ENCODE measurements around the gene CNTNAP2. TPM values are rescaled to one million over a fixed set of nuclear protein-coding genes. Genes with fewer than 3 reads are reported as not detected.
"Not testable (repeated sequence)": the region's sequence is repeated elsewhere in the genome, so short reads cannot be mapped to it uniquely, and the experiment has no call there.

The CNTNAP2 gene
- total and polyA plus RNA-seq, 8 donors, result 0.94 to 42.5 (median 38.6) TPM

DNA sequence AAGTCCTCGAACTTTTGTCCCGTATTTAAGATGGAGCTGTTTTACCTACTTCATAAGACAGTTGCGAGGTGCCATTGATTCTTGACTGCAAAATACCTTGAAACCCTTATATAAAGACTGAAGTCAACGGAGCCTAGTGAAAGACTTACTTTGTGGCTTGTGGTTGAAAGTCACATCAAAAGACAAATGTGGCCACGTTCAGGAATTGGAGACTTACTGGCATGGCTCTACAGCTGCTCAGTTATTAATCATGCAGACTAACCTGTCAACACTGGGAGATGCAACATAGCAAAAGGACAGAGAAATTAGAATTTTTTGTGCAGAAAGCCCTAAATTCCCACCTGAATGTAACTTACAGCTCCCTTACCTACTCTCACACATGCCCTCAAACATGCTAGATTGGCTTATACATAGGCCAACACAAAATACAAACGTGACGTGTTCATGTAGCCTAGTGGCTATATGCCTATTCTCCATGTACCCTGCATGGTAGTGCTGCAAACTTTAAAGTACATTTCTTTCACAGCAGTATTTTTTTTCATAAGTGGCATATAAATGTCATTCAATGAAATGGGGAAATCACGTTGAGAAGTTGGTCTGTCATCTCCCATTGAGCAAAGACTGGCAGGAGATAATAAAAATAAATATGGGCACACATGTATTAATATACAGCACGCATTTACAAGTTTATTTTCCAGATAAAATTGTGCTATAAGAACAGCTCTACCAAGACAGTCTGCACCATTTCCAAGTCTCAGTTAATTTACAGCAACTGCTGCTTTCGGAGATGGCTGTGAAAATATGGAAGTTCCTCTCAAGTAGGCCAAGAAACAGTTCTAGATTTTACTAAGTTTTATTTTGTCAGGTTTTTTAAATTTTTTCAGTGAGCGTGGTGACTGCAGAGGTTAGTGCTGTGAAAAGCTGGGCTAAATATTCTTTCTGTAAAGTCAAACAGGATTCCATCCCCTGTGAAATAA lies 2303.5 kb downstream of the CNTNAP2 start:
- ATAC-seq (no peak), DNase-seq (no peak)
- TF ChIP-seq, protein P1, sequence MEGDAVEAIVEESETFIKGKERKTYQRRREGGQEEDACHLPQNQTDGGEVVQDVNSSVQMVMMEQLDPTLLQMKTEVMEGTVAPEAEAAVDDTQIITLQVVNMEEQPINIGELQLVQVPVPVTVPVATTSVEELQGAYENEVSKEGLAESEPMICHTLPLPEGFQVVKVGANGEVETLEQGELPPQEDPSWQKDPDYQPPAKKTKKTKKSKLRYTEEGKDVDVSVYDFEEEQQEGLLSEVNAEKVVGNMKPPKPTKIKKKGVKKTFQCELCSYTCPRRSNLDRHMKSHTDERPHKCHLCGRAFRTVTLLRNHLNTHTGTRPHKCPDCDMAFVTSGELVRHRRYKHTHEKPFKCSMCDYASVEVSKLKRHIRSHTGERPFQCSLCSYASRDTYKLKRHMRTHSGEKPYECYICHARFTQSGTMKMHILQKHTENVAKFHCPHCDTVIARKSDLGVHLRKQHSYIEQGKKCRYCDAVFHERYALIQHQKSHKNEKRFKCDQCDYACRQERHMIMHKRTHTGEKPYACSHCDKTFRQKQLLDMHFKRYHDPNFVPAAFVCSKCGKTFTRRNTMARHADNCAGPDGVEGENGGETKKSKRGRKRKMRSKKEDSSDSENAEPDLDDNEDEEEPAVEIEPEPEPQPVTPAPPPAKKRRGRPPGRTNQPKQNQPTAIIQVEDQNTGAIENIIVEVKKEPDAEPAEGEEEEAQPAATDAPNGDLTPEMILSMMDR (IDR thresholded peaks at IDR 0.05), result no peak
- H3K27me3 ChIP-seq, result no peaks in the 10 kb centered on the region
- no peaks in the 10 kb centered on the region for H3K4me1 ChIP-seq
- intact Hi-C loops (cut with DNase I), result no loop called here
- no peaks in the 10 kb centered on the region for H3K36me3 ChIP-seq
- no peaks in the 10 kb centered on the region for H3K9me3 ChIP-seq
- no peak overlapping the region for H3K4me3 ChIP-seq
- H3K27ac ChIP-seq, result no peak overlapping the region

DNA sequence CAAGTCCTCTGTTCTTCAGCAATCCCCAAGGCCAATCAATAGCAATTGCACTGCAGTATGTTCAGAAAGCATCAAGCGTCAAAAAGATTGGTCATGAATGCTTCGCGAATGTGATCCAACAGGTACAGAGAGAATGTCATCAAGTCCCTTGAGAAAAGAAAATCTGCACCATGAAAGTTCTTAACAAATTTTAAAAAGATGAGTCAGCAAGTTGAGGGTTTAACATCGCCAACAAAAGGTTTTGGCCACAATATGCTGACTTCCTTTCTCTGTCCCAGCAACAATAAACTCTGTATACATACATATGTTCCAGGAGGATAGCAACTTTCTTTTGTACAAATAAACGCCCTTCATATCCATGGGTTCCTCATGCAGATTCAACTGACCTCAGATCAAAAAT lies 2305.4 kb downstream of the CNTNAP2 start:
- DNase-seq (no peak), ATAC-seq (no peak)
- TF ChIP-seq, protein P1 (IDR thresholded peaks at IDR 0.05), result no peak
- H3K36me3 ChIP-seq, result no peaks in the 10 kb centered on the region
- no peaks in the 10 kb centered on the region for H3K4me1 ChIP-seq
- H3K4me3 ChIP-seq, result no peak overlapping the region
- no peaks in the 10 kb centered on the region for H3K27me3 ChIP-seq
- intact Hi-C loops (cut with DNase I), result no loop called here
- no peaks in the 10 kb centered on the region for H3K9me3 ChIP-seq
- H3K27ac ChIP-seq, result no peak overlapping the region

DNA sequence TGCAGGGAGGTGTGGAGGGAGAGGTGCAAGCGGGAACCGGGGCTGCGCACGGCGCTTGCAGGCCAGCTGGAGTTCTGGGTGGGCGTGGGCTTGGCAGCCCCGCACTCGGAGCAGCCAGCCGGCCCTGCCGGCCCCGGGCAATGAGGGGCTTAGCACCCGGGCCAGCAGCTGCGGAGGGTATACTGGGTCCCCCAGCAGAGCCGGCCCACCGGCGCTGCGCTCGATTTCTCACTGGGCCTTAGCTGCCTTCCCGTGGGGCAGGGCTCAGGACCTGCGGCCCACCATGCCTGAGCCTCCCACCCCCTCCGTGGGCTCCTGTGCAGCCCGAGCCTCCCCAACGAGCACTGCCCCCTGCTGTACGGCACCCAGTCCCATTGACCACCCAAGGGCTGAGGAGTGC lies 2309.8 kb downstream of the CNTNAP2 start:
- H3K4me1 ChIP-seq; ATAC-seq; intact Hi-C loops (cut with DNase I); H3K27me3 ChIP-seq; H3K9me3 ChIP-seq; H3K27ac ChIP-seq; H3K36me3 ChIP-seq; H3K4me3 ChIP-seq: not testable (repeated sequence)
- DNase-seq, result peak in 1 of 4 donors; percentile 58

DNA sequence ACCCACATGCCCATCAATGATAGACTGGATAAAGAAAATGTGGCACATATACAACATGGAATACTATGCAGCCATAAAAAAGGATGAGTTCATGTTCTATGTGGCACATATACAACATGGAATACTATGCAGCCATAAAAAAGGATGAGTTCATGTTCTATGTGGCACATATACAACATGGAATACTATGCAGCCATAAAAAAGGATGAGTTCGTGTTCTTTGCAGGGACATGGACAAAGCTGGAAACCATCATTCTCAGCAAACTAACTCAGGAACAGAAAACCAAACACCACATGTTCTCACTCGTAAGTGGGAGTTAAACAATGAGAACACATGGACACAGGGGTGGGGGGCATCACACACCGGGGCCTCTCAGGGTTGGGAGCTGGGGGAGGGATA lies 2314.1 kb downstream of the CNTNAP2 start:
- ATAC-seq, result not testable (repeated sequence)

DNA sequence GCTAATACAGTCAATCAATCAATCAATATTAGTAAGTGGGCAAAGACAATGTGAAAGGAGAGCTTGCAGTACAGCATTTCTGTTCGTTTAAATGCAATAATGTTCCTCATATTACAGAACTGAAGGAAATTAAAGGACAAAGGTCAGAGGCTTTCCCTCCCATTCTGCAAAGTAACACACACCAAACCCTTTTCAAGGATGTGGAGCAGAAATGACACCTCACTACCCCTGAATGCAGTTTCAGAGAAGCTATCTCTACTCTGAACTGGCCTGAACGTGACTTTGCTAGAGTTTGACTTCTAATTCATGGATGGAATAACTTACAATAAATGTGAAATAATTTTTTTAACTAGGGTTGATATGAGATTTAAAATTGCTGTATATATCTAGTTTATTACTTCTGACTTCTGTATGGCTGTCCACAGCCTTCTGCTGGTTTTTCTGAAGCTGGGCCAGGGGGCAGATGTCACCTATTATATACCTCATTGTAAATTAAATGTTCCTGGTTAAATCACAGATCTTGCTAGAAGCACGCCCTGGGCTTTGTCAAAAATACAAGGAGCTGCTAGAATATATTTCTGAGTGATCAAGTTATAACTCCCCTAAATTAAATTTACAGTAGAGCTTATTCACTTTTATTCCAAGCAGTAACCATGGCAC lies 2317.1 kb downstream of the CNTNAP2 start:
- DNase-seq (no peak), ATAC-seq (no peak)
- intact Hi-C loops (cut with DNase I), result no loop called here
- Histone ChIP-seq H3K27me3 (no peaks in the 10 kb centered on the region), H3K36me3 (no peaks in the 10 kb centered on the region), H3K9me3 (no peaks in the 10 kb centered on the region), H3K4me3 (no peak overlapping the region), H3K4me1 (no peaks in the 10 kb centered on the region), H3K27ac (no peak overlapping the region)
- TF ChIP-seq, protein P1 (IDR thresholded peaks at IDR 0.05), result no peak

More for the DNA sequence above, 2314.1 kb downstream of the CNTNAP2 start:
- H3K36me3 ChIP-seq; H3K27ac ChIP-seq; DNase-seq; H3K4me3 ChIP-seq; intact Hi-C loops (cut with DNase I); H3K4me1 ChIP-seq; H3K9me3 ChIP-seq; H3K27me3 ChIP-seq: not testable (repeated sequence)

DNA sequence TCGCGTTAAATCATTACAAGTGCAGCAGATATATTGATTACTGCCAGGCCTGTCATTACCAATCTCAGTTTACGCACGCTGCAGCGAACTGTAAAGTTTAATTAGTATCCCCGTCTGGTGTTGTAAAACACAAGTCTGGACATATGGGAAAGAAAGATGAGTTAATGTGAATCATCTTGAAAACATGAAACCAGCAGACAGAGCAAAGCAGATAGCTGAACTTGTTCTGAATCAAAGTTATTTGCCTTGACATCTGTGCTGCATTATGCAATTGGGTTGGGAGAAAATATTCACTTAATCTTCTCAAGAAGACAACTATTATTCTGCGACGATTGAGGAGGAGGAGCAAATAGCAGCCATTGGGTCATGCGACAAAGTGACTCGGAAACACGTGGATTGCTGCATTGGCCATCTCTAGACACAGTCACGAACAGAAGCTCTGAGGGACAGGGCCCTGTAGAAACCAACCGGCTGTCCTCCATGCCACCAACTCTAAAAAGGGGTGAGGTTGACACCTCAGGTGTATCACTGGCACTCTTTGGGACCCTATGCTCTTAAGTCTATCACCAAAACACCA lies 2317.7 kb downstream of the CNTNAP2 start:
- H3K27me3 ChIP-seq, result no peaks in the 10 kb centered on the region
- no peak for DNase-seq
- TF ChIP-seq, protein P1 (IDR thresholded peaks at IDR 0.05), result no peak
- H3K27ac ChIP-seq, result no peak overlapping the region
- intact Hi-C loops (cut with DNase I), result no loop called here
- no peak overlapping the region for H3K4me3 ChIP-seq
- H3K9me3 ChIP-seq, result no peaks in the 10 kb centered on the region
- no peaks in the 10 kb centered on the region for H3K4me1 ChIP-seq
- ATAC-seq, result no peak
- no peaks in the 10 kb centered on the region for H3K36me3 ChIP-seq

Measured in left lung (tissue), 10 donors.